Measurements from ENCODE around the gene CYYR1.

CYYR1 gene

GRCh38 chr21:26437326-26438009 is 135.6 kb downstream of the CYYR1 start:
- Histone ChIP-seq H3K27ac (ENCODE audit: extremely low read depth, low read depth, low read length) (no peak overlapping the region), H3K4me3 (ENCODE audit: low read depth, low read length) (no peak overlapping the region), H3K36me3 (ENCODE audit: control insufficient read depth in 2 of 2, insufficient read depth in 1 of 2, low read length in 2 of 2) (no peaks in the 10 kb centered on the region), H3K4me1 (ENCODE audit: control insufficient read depth, insufficient read depth, low read length) (no peaks in the 10 kb centered on the region), H3K9me3 (ENCODE audit: control insufficient read depth, insufficient read depth, low read depth, low read length) (no peaks in the 10 kb centered on the region)
- no peak for TF ChIP-seq ZNF248 (tag by site-specific recombination; IDR thresholded peaks at IDR 0.05)
- no peak for TF ChIP-seq PRDM1 (tag by site-specific recombination; IDR thresholded peaks at IDR 0.05)
- TF ChIP-seq ZNF843 (tag by site-specific recombination; IDR thresholded peaks at IDR 0.05), result no peak
- POLR2A ChIA-PET, result no interaction called here
- CTCF ChIA-PET, result interaction anchor here (0.5 kb wide), 1 partner anchor 114 kb away, joined by 3 read pairs; no protein-coding TSS in a partner anchor

- no peaks in the 10 kb centered on the region for H3K9me3 ChIP-seq (ENCODE audit: control insufficient read depth, insufficient read depth, low read depth, low read length)
- TF ChIP-seq GLIS2 (tag by site-specific recombination; IDR thresholded peaks at IDR 0.05), result no peak
- TF ChIP-seq INSM2 (tag by site-specific recombination; IDR thresholded peaks at IDR 0.05), result no peak
- TF ChIP-seq SETDB1 (IDR thresholded peaks at IDR 0.05; ENCODE audit: insufficient read length, low read length), result no peak
- TF ChIP-seq ZNF677 (tag by site-specific recombination; IDR thresholded peaks at IDR 0.05), result no peak
- no peak for TF ChIP-seq PRDM4 (tag by site-specific recombination; IDR thresholded peaks at IDR 0.05)
- TF ChIP-seq ZNF391 (tag by site-specific recombination; IDR thresholded peaks at IDR 0.05; ENCODE audit: borderline replicate concordance, low read depth), result no peak
- no peak for TF ChIP-seq IKZF3 (tag by site-specific recombination; IDR thresholded peaks at IDR 0.05)
- no peak for TF ChIP-seq MYNN (tag by site-specific recombination; IDR thresholded peaks at IDR 0.05; ENCODE audit: borderline replicate concordance)
- no peaks in the 10 kb centered on the region for H3K36me3 ChIP-seq (ENCODE audit: control insufficient read depth in 2 of 2, insufficient read depth in 1 of 2, low read length in 2 of 2)
- H3K4me1 ChIP-seq (ENCODE audit: control insufficient read depth, insufficient read depth, low read length), result no peaks in the 10 kb centered on the region
- H3K4me3 ChIP-seq (ENCODE audit: low read depth, low read length), result no peak overlapping the region
- no peak overlapping the region for H3K27ac ChIP-seq (ENCODE audit: extremely low read depth, low read depth, low read length)
- CTCF ChIA-PET, result interaction anchor here (1.0 kb wide), 1 partner anchor 18 kb away, joined by 3 read pairs; no protein-coding TSS in a partner anchor
- POLR2A ChIA-PET, result no interaction called here
Measured at GRCh38 chr21:26433386-26433785, 139.7 kb downstream of the CYYR1 start.

GRCh38 chr21:26432410-26432809 is 140.7 kb downstream of the CYYR1 start:
- Histone ChIP-seq H3K4me3 (ENCODE audit: low read depth, low read length) (no peak overlapping the region), H3K36me3 (ENCODE audit: control insufficient read depth in 2 of 2, insufficient read depth in 1 of 2, low read length in 2 of 2) (no peaks in the 10 kb centered on the region), H3K4me1 (ENCODE audit: control insufficient read depth, insufficient read depth, low read length) (no peaks in the 10 kb centered on the region), H3K27ac (ENCODE audit: extremely low read depth, low read depth, low read length) (no peak overlapping the region), H3K9me3 (ENCODE audit: control insufficient read depth, insufficient read depth, low read depth, low read length) (no peaks in the 10 kb centered on the region)
- POLR2A ChIA-PET, result no interaction called here
- CTCF ChIA-PET, result interaction anchor here (1.0 kb wide), 1 partner anchor 19 kb away, joined by 3 read pairs; no protein-coding TSS in a partner anchor
- TF ChIP-seq ZNF148 (tag by site-specific recombination; IDR thresholded peaks at IDR 0.05; ENCODE audit: borderline replicate concordance) (no peak), ZNF580 (tag by site-specific recombination; IDR thresholded peaks at IDR 0.05) (no peak), ZNF544 (tag by site-specific recombination; IDR thresholded peaks at IDR 0.05) (no peak), OSR2 (tag by site-specific recombination; IDR thresholded peaks at IDR 0.05) (no peak), ZNF23 (tag by site-specific recombination; IDR thresholded peaks at IDR 0.05; ENCODE audit: borderline replicate concordance) (no peak)
